Tibial nerve (tissue), 4 donors: Measurements from ENCODE around the gene DPH5.

Experiments
- EP300 ChIP-seq, 2 donors: sonication (generic); formaldehyde crosslinking; IDR thresholded peaks; one replicate each; pipeline ENCODE4 v1.6.1; 2017; ENCODE audit warnings: antibody characterized with exemption in 2 of 2, mild to moderate bottlenecking in 1 of 2
- POLR2A ChIP-seq, 2 donors: fragments of 450-650 bp; IDR thresholded peaks; one replicate each; pipeline ENCODE4 v1.6.1; 2017; ENCODE audit warnings: antibody characterized with exemption in 2 of 2, mild to moderate bottlenecking in 2 of 2, moderate library complexity in 2 of 2
- TF ChIP-seq, protein P1 (sequence below), 5 experiments: fragments of 200-600 bp in 3 of 5; fragments of 450-650 bp in 2 of 5; sonication (generic) in 3 of 5; IDR thresholded peaks; one replicate each; pipeline ENCODE4 v1.5.1; 2016 to 2019; ENCODE audit warnings: antibody characterized with exemption in 5 of 5, mild to moderate bottlenecking in 3 of 5, moderate library complexity in 2 of 5

DNA sequence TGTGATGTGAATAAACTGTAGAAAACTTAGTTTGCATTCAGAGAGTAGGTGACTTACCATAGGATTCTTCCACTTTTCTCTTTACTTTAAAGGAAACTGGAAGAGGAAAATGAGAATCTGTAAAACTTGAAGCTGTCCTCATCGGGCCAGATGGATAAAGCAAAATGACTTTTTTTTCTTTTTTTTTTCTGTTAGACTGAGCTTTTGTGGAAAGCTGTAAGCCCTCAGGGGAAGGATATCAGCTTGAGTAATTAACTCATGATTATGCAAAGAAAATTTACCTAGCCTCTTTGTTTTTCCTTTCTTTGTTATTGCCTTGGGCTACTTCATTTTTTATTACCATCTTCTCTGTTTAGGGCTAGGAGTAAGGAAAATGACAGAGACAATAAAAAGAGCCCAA is 53.4 kb downstream of the DPH5 start:
- TF ChIP-seq POLR2A (IDR thresholded peaks at IDR 0.05) (no peak), EP300 (IDR thresholded peaks at IDR 0.05) (no peak)
- TF ChIP-seq, protein P1, sequence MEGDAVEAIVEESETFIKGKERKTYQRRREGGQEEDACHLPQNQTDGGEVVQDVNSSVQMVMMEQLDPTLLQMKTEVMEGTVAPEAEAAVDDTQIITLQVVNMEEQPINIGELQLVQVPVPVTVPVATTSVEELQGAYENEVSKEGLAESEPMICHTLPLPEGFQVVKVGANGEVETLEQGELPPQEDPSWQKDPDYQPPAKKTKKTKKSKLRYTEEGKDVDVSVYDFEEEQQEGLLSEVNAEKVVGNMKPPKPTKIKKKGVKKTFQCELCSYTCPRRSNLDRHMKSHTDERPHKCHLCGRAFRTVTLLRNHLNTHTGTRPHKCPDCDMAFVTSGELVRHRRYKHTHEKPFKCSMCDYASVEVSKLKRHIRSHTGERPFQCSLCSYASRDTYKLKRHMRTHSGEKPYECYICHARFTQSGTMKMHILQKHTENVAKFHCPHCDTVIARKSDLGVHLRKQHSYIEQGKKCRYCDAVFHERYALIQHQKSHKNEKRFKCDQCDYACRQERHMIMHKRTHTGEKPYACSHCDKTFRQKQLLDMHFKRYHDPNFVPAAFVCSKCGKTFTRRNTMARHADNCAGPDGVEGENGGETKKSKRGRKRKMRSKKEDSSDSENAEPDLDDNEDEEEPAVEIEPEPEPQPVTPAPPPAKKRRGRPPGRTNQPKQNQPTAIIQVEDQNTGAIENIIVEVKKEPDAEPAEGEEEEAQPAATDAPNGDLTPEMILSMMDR (IDR thresholded peaks at IDR 0.05): no peak
